Mesothelial cell of epicardium (in vitro differentiated cells): Measurements from ENCODE around the gene PTPRN2. TPM values are rescaled to one million over a fixed set of nuclear protein-coding genes. Genes with fewer than 3 reads are reported as not detected.
"Not testable (repeated sequence)": the region's sequence is repeated elsewhere in the genome, so short reads cannot be mapped to it uniquely, and the experiment has no call there.

Experiments
- DNase-seq, 2 experiments: peaks; one replicate each; pipeline ENCODE4 v3.0.0; 2021; ENCODE audit warnings: low spot score in 2 of 2; ENCODE audit not compliant: unreplicated experiment in 2 of 2
- H3K27ac Mint-ChIP-seq: 2 replicates; pipeline ENCODE4 v1.8.0; 2021; ENCODE audit warnings: mixed read lengths
- H3K27me3 Mint-ChIP-seq: 2 replicates; pipeline ENCODE4 v1.8.0; 2021; ENCODE audit warnings: low read depth, mixed read lengths
- H3K36me3 Mint-ChIP-seq: 2 replicates; pipeline ENCODE4 v1.8.0; 2021; ENCODE audit warnings: mixed read lengths
- H3K4me1 Mint-ChIP-seq: 2 replicates; pipeline ENCODE4 v1.8.0; 2021; ENCODE audit warnings: mixed read lengths
- H3K4me3 Mint-ChIP-seq: 2 replicates; pipeline ENCODE4 v1.8.0; 2021; ENCODE audit warnings: mild to moderate bottlenecking, moderate library complexity, mixed read lengths
- H3K9me3 Mint-ChIP-seq: 2 replicates; pipeline ENCODE4 v1.8.0; 2021; ENCODE audit warnings: mixed read lengths
- total RNA-seq: library from RNA; stranded (reverse); gene quantifications from 3 replicates; pipeline ENCODE4 v1.2.1, GENCODE V29; 2021
- TF ChIP-seq, protein P1 (sequence below): fragments of 200-600 bp; sonication (generic); IDR thresholded peaks from one replicate; pipeline ENCODE4 v1.5.0; 2021; ENCODE audit warnings: antibody characterized with exemption; ENCODE audit not compliant: unreplicated experiment

Gene PTPRN2
- total RNA-seq, 1 donor from 2014 or later = 2.2 TPM

DNA sequence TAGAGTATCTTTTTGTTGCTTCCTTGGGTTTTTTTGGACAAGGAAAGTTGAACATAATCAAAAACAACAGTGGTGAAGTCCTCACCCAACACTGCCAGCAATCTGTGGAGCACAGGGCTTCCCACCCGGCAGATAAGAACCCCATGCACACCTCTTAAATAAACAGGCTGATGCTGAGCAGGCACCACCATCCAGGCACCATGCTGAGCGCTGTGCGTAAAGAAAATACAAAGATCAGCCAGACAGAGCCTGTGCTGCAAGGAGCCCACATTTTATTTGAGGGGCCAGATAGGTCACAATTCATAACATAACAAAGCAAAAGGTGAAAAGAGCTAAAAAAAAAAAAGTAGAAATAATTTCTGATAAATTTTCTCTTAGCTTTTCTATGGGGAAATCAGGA is 231.2 kb downstream of the PTPRN2 start:
- TF ChIP-seq, protein P1, sequence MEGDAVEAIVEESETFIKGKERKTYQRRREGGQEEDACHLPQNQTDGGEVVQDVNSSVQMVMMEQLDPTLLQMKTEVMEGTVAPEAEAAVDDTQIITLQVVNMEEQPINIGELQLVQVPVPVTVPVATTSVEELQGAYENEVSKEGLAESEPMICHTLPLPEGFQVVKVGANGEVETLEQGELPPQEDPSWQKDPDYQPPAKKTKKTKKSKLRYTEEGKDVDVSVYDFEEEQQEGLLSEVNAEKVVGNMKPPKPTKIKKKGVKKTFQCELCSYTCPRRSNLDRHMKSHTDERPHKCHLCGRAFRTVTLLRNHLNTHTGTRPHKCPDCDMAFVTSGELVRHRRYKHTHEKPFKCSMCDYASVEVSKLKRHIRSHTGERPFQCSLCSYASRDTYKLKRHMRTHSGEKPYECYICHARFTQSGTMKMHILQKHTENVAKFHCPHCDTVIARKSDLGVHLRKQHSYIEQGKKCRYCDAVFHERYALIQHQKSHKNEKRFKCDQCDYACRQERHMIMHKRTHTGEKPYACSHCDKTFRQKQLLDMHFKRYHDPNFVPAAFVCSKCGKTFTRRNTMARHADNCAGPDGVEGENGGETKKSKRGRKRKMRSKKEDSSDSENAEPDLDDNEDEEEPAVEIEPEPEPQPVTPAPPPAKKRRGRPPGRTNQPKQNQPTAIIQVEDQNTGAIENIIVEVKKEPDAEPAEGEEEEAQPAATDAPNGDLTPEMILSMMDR = no peak
- no peak for DNase-seq
- Mint-ChIP-seq H3K9me3 (peaks cover 15% of the 10 kb centered on the region), H3K36me3 (peaks cover 2% of the 10 kb centered on the region), H3K27ac (no peak overlapping the region), H3K4me3 (no peak overlapping the region), H3K4me1 (no peaks in the 10 kb centered on the region), H3K27me3 (peaks cover 40% of the 10 kb centered on the region)

DNA sequence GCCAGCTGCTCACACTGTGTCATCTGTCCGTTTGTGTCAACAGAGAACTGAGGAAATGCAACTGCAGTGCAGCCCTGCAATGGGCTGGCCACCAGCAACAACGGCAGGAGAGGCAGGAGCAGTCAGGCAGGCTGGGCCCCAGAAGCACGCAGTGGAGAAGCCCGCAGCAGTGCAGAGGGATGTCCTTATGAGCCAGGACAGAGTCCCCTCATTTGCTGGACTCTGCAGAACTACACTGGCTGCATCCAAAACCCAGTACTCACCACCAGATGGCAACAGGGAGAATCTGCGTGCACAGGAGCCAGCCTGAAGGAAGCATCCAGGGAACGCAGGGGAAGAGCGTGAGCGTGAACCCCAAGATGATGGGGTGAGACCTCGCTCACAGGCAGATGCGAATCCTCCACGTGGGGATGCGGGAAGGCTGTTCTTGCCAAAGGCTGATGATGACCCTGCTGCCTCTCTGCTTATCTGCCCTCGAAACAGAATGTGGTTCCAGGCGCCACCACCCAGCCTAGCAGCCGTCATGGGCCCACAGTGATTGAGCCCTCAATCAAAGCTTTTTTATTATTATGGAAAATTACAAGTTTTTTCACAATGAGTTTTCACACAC is 232.1 kb downstream of the PTPRN2 start:
- DNase-seq = no peak
- Mint-ChIP-seq H3K4me1 (no peaks in the 10 kb centered on the region), H3K27me3 (peaks cover 47% of the 10 kb centered on the region), H3K9me3 (peaks cover 15% of the 10 kb centered on the region), H3K27ac (no peak overlapping the region), H3K36me3 (peaks cover 2% of the 10 kb centered on the region), H3K4me3 (no peak overlapping the region)
- TF ChIP-seq, protein P1 = no peak

DNA sequence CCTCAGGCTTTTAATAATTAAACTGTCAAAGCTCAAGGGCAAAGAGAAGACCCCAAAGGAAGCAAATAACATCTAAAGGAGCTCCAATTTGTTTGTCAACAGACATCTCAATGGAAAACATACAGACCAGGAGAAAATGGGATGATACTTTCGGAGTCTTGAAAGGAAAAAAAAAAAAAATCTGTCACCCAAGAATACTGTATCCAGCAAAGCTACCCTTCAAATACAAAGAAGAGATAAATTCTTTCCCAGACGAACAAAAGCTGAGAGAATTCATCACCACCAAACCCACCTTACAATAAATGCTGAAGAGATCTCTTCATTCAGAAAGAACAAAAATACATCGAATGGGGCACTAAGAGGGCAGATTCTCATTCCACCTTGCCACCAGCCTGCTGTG is 232.8 kb downstream of the PTPRN2 start:
- no peaks in the 10 kb centered on the region for H3K4me1 Mint-ChIP-seq
- H3K27me3 Mint-ChIP-seq = peaks cover 54% of the 10 kb centered on the region
- no peak overlapping the region for H3K4me3 Mint-ChIP-seq
- H3K9me3 Mint-ChIP-seq = peaks cover 15% of the 10 kb centered on the region
- DNase-seq = no peak
- H3K36me3 Mint-ChIP-seq = peaks cover 2% of the 10 kb centered on the region
- no peak overlapping the region for H3K27ac Mint-ChIP-seq
- TF ChIP-seq, protein P1 = no peak

DNA sequence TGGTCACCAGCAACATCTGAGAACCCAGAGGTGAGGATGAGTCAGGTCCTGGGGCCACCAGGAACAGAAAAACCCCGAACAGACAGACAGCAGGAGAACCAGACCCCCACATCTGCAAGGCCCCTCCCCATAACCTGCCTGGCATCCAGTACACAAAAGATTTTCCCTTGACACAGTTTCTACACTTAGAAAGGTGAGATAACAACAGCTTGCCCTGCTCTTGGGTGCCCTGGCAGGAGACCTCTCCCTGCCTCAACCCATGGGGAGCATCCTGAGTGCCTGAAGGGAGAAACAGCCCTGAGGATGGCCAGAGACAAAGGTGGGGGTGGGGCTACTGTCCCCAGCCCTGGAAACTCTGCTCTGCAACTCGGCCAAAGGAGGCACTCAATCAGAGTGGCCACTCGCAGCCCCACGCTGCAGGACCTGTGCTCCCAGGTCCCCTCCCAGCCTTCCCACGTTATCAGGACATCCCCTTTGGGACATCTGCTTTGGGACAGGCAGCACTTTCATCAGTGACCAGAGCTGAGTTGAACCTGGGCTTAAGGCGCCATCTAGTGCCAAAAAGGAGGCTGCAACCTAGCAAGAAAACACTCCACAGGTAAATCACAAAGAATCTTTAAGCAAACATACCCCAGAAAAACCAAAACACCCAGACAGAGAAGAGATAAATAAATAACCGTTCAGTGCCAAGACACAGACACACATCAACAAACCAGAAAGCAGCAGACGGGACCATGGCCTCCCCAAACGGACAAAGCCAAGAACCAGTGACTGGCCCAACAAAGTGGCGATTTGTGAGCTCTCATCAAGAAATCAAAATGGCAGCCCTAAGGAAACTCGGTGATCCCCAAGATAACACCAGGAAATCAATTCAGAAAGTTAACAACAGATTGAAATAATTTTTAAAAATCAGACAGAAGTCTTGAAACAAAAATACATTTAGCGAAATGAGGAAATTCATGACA is 233.7 kb downstream of the PTPRN2 start:
- no peak overlapping the region for H3K4me3 Mint-ChIP-seq
- H3K36me3 Mint-ChIP-seq = peaks cover 2% of the 10 kb centered on the region
- no peaks in the 10 kb centered on the region for H3K4me1 Mint-ChIP-seq
- peaks cover 55% of the 10 kb centered on the region for H3K27me3 Mint-ChIP-seq
- TF ChIP-seq, protein P1 = no peak
- H3K27ac Mint-ChIP-seq = no peak overlapping the region
- H3K9me3 Mint-ChIP-seq = peaks cover 15% of the 10 kb centered on the region
- DNase-seq = no peak

DNA sequence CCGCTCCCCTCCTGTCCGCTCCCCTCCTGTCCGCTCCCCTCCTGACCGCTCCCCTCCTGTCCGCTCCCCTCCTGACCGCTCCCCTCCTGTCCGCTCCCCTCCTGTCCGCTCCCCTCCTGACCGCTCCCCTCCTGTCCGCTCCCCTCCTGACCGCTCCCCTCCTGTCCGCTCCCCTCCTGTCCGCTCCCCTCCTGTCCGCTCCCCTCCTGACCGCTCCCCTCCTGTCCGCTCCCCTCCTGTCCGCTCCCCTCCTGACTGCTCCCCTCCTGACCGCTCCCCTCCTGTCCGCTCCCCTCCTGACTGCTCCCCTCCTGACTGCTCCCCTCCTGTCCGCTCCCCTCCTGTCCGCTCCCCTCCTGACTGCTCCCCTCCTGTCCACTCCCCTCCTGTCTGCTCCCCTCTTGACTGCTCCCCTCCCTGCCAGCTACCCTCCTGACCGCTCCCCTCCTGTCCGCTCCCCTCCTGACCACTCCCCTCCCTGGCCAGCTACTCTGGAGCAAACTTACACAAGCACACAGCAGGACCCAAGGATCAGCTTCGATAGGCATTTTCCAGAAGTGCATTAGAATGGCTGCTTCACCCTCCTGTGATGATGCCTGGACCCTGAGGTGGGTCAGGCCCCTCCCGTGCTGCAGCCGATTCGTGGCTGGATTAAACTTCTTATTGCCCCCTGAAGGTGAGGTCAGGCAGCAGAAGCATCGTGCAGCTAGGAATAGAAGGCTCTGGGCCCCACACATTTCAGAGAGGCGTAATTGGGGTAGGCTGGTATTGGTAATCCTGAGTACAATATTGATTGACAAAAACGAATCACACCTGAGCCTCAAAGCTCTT is 235.5 kb downstream of the PTPRN2 start:
- H3K4me3 Mint-ChIP-seq, DNase-seq, H3K27ac Mint-ChIP-seq, H3K36me3 Mint-ChIP-seq, H3K4me1 Mint-ChIP-seq: not testable (repeated sequence)
- peaks cover 18% of the 10 kb centered on the region for H3K9me3 Mint-ChIP-seq
- H3K27me3 Mint-ChIP-seq = peaks cover 57% of the 10 kb centered on the region
